Stomach (tissue), 4 donors: Measurements from ENCODE around the gene INHBA.

Source experiments
- CTCF ChIP-seq, 7 experiments: fragments of 450-650 bp in 4 of 7; fragments of 200-600 bp in 3 of 7; sonication (generic) in 3 of 7; IDR thresholded peaks; one replicate each; pipeline ENCODE4 v1.5.1; 2016 to 2019; ENCODE audit warnings: antibody characterized with exemption in 7 of 7, control low read depth in 2 of 7, mild to moderate bottlenecking in 1 of 7
- EP300 ChIP-seq: sonication (generic); formaldehyde crosslinking; IDR thresholded peaks from one replicate; pipeline ENCODE4 v1.6.1; 2017; ENCODE audit warnings: antibody characterized with exemption
- POLR2A ChIP-seq, 4 donors: fragments of 450-650 bp; IDR thresholded peaks; one replicate each; pipeline ENCODE4 v1.6.1; 2016; ENCODE audit warnings: antibody characterized with exemption in 4 of 4, control low read depth in 2 of 4, mild to moderate bottlenecking in 1 of 4, moderate library complexity in 1 of 4
- POLR2AphosphoS5 ChIP-seq, 3 donors: sonication (generic); formaldehyde crosslinking; IDR thresholded peaks; one replicate each; pipeline ENCODE4 v1.6.1; 2016; ENCODE audit warnings: antibody characterized with exemption in 3 of 3

DNA sequence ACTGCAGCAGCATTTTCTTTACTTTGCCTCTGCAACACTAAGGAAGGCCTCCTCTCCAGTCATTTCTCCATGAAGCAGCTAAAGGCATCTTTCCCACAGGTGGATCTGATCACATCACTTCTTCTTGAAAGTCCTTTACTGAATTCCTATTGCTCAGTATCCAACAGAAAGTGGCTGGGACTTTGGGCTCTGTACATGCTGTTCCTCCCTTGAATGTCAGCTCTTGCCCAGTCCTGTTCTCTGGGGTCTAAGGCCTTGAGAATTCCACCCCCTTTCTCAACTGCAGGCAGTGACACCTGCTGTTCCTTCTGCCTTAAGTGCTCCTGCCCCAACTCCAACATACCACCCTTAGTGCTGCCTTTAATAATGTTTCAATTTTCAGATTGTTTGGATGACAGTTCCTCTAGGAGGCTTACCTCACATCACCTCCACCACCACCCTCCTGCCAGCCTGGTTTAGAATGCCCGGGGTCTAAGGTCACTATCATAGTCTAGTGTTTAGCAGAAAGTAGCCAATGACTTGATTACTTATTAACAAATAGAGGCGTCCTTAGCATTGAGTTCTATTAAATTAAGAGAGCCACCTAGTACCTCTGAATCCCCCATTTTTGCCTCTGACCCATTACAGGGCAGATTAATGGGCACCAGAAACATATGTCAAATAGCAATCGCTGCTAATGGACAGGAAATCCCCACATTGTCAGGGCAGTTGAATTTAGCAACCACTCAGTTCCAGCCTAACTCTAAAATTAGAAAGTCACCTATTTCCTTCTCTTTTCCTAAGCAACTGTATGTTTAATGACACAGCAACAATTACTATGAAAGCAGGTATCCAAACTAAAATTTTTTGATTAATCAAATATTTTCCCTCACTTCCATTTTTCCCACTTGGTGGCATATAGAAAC is 11.4 kb downstream of the INHBA start:
- no peak for TF ChIP-seq CTCF (IDR thresholded peaks at IDR 0.05)
- TF ChIP-seq POLR2A (IDR thresholded peaks at IDR 0.05) = no peak
- TF ChIP-seq POLR2AphosphoS5 (IDR thresholded peaks at IDR 0.05) = no peak
- no peak for TF ChIP-seq EP300
